ENCODE data around the gene RALY.
A peak's percentile ranks its signal among the peaks of the same experiment; 100 is the strongest.

Gene RALY

DNA sequence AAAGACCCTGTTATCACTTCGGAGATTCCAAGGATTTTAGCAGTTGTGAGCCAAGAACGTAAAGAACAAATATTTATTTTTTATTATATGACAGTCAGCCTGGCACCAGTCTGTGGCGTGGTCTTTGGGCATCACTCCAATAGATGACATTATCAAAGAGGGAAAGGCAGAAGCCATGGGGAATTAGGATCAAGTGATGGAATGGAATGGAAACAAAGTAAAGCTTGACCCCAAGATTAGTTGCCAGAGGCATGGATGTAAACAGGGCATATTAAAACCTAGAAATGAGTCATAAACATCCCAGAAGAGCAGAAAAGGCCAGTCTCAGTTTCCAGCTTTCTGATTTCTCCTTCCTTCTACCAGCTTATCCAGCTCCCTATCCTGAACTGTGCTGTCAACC, 106.9 kb downstream of the RALY start:
- H2AFZ ChIP-seq (ENCODE audit: low read depth, low read length), result no peak overlapping the region
- H3K27me3 ChIP-seq (ENCODE audit: insufficient read depth, low read length), result no peaks in the 10 kb centered on the region
- peaks cover 86% of the 10 kb centered on the region for H3K36me3 ChIP-seq (ENCODE audit: insufficient read depth, low read length)
- no peaks in the 10 kb centered on the region for H3K9me3 ChIP-seq (ENCODE audit: low read length)
- no peaks in the 10 kb centered on the region for H3K4me1 ChIP-seq (ENCODE audit: insufficient read depth, low read length)
- H3K4me3 ChIP-seq (ENCODE audit: low read length), result no peak overlapping the region

DNA sequence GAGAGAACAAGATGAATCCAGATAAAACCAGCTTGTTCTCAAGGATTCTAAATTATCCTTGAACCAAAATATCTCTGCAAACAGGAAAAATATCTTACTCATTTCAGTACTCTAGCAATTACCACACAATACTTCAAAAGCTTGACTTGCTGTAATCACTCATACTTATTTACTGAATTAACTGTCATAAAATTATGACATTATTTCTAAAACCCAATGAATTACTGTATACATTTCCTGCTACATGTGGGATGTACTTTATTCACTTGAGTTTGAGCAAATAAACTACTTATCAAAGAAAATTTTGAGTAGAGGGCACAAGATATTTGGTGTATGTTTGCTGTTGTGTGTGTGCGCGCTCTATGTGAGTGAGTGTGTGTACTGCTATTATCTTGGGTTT, 108.6 kb downstream of the RALY start:
- H3K9me3 ChIP-seq (ENCODE audit: low read length), result no peaks in the 10 kb centered on the region
- H2AFZ ChIP-seq (ENCODE audit: low read depth, low read length), result no peak overlapping the region
- H3K36me3 ChIP-seq (ENCODE audit: insufficient read depth, low read length), result peaks cover 78% of the 10 kb centered on the region
- H3K4me1 ChIP-seq (ENCODE audit: insufficient read depth, low read length), result no peaks in the 10 kb centered on the region
- no peak overlapping the region for H3K4me3 ChIP-seq (ENCODE audit: low read length)
- H3K27me3 ChIP-seq (ENCODE audit: insufficient read depth, low read length), result no peaks in the 10 kb centered on the region

DNA sequence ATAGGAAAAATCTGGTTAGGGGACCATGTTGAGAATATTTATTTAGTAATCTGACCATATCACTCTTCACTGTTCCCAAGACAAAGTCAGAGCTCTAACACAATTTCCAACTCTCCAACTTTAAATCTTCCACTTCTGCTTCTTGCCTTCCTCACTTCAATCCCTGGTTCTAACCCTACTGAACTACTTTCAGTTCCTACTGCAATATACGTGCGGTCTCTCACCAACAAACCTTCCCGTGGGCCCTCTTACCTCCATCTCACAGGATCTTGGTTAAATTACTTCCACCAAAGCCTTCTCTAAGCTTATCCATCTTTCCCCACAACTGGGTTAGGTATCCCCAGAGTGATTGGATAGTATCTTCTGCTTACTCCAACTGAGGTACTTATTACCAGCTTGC, 110.3 kb downstream of the RALY start:
- no peaks in the 10 kb centered on the region for H3K4me1 ChIP-seq (ENCODE audit: insufficient read depth, low read length)
- H3K36me3 ChIP-seq (ENCODE audit: insufficient read depth, low read length), result peaks cover 71% of the 10 kb centered on the region
- no peaks in the 10 kb centered on the region for H3K9me3 ChIP-seq (ENCODE audit: low read length)
- no peaks in the 10 kb centered on the region for H3K27me3 ChIP-seq (ENCODE audit: insufficient read depth, low read length)
- H2AFZ ChIP-seq (ENCODE audit: low read depth, low read length), result no peak overlapping the region
- no peak overlapping the region for H3K4me3 ChIP-seq (ENCODE audit: low read length)

DNA sequence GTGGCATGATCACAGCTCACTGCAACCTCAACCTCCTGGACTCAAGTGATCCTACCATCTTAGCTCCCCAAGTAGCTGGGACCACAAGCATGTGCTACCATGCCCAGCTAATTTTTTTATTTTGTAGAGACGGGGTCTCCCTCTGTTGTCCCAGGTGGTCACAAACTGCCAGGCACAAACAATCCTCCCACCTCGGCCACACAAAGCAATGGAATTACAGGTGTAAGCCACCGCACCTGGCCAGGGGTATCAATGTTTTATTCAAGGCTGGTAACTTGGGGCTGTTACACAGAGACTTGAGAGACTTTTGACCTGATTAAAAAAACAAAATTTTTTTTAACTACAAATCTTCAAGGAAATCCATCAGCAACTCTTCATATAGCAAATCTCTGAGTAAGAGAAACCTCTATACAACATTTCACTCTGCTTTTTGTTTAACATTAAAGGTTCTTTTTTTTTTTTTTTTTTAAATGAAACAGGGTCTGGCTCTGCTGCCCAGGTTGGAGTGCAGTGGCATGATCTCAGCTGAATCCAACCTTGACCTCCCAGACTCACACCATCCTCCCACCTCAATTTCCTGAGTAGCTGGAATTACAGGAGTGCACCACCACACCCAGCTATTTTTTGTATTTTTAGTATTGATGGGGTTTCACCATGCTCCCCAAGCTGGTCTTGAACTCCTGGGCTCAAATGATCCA, 112.4 kb downstream of the RALY start:
- Histone ChIP-seq H3K36me3 (ENCODE audit: insufficient read depth, low read length) (peaks cover 57% of the 10 kb centered on the region), H2AFZ (ENCODE audit: low read depth, low read length) (no peak overlapping the region), H3K4me3 (ENCODE audit: low read length) (no peak overlapping the region), H3K4me1 (ENCODE audit: insufficient read depth, low read length) (peaks cover 11% of the 10 kb centered on the region), H3K27me3 (ENCODE audit: insufficient read depth, low read length) (no peaks in the 10 kb centered on the region), H3K9me3 (ENCODE audit: low read length) (no peaks in the 10 kb centered on the region)

DNA sequence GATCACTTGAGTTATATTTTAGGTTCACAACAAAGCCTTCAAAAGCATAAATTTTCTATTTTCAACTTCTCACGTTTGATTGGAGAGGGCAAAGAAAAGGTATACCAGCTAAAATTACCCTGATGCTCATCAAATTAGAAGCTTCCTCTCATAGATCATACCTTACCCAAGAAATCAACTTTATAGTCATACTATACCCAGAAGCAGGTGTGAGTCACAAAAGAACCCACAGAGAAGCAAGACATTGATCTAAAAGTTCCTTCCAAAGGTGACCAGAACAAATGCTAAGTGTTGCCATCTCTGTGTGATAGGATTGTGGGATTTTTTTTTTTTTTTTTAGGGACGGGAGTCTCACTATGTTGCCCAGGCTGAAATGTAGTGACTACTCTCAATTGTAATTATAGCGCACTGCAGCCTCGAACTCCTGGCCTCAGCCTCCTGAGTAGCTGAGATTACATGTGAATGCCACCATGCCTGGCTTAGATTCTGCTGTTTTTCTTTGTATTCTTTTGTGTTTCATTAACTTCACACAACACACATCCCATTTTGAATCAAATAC, 115.0 kb downstream of the RALY start:
- Histone ChIP-seq H2AFZ (ENCODE audit: low read depth, low read length) (no peak overlapping the region), H3K4me1 (ENCODE audit: insufficient read depth, low read length) (peaks cover 11% of the 10 kb centered on the region), H3K27me3 (ENCODE audit: insufficient read depth, low read length) (no peaks in the 10 kb centered on the region), H3K4me3 (ENCODE audit: low read length) (no peak overlapping the region), H3K9me3 (ENCODE audit: low read length) (no peaks in the 10 kb centered on the region), H3K36me3 (ENCODE audit: insufficient read depth, low read length) (peaks cover 34% of the 10 kb centered on the region)

DNA sequence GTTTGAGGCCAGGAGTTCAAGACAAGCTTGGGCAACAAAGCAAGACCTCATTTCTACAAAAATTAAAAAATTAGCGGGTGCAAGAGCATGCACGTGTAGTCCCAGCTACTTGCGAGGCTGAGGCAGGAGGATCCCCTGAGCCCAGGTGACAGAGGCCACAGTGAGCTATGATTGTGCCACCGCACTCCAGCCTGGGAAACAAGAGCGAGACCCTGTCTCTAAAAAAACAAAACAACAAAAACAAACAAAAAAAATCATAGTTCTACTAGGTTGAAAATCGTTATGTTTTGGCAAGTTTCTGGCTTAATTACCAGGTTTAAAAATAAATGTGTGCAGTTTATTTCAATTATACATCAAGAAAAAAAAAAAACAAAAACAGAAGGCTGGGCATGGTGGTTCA, 115.7 kb downstream of the RALY start:
- H3K4me3 ChIP-seq (ENCODE audit: low read length), result no peak overlapping the region
- H3K27me3 ChIP-seq (ENCODE audit: insufficient read depth, low read length), result no peaks in the 10 kb centered on the region
- peaks cover 28% of the 10 kb centered on the region for H3K36me3 ChIP-seq (ENCODE audit: insufficient read depth, low read length)
- H3K9me3 ChIP-seq (ENCODE audit: low read length), result no peaks in the 10 kb centered on the region
- H2AFZ ChIP-seq (ENCODE audit: low read depth, low read length), result no peak overlapping the region
- peaks cover 11% of the 10 kb centered on the region for H3K4me1 ChIP-seq (ENCODE audit: insufficient read depth, low read length)

DNA sequence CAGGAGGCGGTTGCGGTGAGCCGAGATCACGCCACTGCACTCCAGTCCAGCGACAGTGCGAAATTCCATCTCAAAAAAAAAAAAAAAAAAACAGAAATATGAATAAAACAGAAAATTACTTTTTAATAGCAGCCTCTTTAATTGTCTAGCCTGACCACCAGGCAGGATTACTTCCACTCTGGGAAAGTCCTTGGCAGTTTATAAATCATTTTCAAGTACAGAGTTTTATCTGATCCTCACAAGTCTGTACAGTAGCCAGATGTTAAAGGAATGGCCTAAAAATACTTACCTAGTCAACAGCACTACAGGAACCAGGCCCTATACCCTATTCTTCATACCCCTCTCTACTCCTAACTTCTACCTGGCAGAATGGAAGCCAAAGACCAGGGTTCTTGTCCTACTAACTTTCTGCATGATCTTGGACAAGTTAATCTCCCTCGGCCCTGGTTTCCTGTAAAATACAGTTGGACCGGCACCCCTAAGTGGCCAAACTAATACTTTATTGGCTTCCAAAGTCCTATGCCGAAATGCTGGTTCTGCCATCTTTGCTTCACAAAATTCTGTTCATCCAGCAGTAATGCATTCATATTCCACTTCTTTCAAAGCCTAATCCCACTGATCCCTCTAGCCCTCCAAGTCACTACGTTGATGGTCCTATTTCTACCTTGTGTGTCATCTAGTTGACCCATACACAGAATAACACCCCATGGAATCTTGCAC, 116.5 kb downstream of the RALY start:
- no peaks in the 10 kb centered on the region for H3K27me3 ChIP-seq (ENCODE audit: insufficient read depth, low read length)
- no peak overlapping the region for H2AFZ ChIP-seq (ENCODE audit: low read depth, low read length)
- H3K36me3 ChIP-seq (ENCODE audit: insufficient read depth, low read length), result peaks cover 21% of the 10 kb centered on the region
- peak overlapping the region; percentile 93 for H3K4me3 ChIP-seq (ENCODE audit: low read length)
- no peaks in the 10 kb centered on the region for H3K9me3 ChIP-seq (ENCODE audit: low read length)
- H3K4me1 ChIP-seq (ENCODE audit: insufficient read depth, low read length), result peaks cover 11% of the 10 kb centered on the region

DNA sequence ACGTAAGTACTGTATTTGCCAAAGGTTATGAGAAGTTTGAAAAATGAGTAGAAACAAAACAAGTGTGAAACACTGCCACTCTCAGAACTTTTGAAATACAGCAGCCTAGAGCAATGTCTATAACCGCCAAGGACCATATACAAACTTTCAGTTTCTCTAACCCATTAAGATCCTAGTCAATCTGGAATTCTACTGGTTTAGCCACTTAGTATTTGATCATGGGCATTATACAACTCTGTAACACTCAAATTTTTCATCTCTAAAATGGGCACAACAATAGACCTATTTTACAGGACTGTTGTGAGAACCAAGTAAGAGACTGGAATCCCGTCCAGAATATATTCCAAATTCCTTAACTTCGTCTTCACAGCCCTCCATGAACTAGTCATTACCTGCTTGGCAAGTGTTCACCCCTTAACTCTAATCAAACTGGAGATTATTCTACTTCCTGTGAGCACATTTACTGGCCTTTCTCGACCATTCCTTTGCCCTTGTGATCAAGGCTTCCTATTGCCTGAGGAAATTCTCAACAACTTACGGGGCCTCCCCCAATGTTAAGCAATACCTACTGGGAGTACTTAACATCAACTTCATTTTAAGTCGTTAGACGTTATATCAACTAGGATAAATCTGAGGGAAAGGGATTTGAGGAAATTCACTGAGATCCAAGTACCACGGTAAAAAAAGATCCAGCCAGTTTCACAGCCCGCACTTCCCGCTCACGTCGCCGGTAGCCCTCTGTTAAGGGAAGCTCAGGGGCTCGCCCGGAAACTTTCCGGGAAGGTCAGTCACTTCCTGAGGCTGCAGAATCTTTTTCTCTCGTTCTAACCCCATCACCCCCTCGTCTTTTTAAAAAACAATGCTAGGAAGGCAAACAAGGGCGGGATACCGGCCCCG, 117.3 kb downstream of the RALY start:
- peak overlapping the region; percentile 93 for H3K4me3 ChIP-seq (ENCODE audit: low read length)
- no peaks in the 10 kb centered on the region for H3K27me3 ChIP-seq (ENCODE audit: insufficient read depth, low read length)
- peaks cover 14% of the 10 kb centered on the region for H3K36me3 ChIP-seq (ENCODE audit: insufficient read depth, low read length)
- H2AFZ ChIP-seq (ENCODE audit: low read depth, low read length), result no peak overlapping the region
- peaks cover 11% of the 10 kb centered on the region for H3K4me1 ChIP-seq (ENCODE audit: insufficient read depth, low read length)
- H3K9me3 ChIP-seq (ENCODE audit: low read length), result no peaks in the 10 kb centered on the region

DNA sequence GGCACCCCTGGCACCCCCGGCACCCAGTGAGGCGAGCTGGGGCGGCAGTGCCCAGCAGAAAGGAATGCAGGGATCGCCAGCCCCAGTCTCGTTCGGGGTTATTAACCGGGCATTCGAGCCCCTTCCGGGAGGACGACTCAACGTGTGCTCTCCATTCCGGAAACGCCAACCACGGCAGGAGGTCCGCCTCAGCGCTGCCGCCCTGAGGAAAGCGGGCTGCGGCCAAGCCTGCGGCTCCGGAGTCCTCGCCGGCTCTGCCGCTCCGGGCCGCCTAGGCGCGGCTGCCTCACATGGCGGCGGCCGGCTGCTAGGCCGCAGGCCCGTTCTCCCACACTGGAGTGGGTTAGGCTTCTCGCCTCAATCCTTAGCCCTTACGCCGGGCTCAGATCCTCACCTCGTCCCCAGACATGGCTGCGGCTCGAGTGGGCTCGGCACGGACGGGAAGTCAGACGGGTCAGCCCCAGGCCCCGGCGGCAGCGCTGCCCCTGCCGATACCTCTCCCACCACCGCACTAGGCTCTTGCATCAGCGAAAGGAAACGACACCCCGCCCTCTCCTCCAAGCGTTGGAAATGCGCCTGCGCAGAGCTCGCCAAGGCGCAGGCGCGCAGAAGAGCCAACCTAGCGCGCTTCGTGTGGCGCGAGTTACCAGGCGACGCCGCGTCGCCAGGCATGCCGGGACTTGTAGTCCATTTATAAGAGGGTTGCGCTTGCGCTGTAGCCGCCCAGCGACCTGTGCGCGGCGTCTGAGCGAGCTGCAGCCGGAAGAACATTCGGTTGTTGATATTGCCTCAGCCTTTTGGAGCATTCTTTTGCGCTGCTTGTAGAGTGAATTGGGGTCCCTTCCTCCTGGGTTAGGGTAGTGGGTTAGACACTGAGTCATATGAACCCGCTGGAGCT, 118.2 kb downstream of the RALY start, which contains the start of gene EIF2S2:
EIF2S2 (minus strand) TSS at position 542 of the 898 bp plus-strand sequence; CDS start at position 409, 133 bp downstream.
- Histone ChIP-seq H3K36me3 (ENCODE audit: insufficient read depth, low read length) (peaks cover 9% of the 10 kb centered on the region), H3K27me3 (ENCODE audit: insufficient read depth, low read length) (no peaks in the 10 kb centered on the region), H2AFZ (ENCODE audit: low read depth, low read length) (peak within 1 kb of the TSS; percentile 88), H3K4me1 (ENCODE audit: insufficient read depth, low read length) (peaks cover 11% of the 10 kb centered on the region), H3K4me3 (ENCODE audit: low read length) (peak within 1 kb of the TSS; percentile 93), H3K9me3 (ENCODE audit: low read length) (no peaks in the 10 kb centered on the region)

DNA sequence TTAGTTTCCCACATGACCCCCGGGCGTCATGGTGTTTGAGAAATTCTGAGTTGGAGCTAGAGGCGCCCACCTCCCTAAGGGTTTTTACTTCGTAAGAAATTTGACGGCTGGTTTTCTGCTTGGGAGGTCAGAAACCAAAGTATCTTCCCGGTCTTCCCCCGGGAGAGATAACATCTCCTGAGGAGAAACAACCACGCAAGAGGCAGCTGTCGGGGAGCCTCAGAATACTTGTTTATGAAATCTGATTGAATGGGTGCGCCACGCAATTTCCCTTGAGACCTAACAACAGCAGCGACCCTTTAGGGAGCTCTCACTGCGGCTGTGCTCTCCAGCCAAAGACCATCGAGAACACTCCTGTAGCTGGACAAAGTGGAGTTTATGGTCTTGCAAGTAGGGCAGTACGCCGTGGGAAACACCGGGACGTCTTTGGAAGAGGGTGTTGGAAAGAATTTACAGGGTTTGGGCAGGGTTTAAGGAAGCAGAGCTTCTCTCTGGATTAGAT, 118.9 kb downstream of the RALY start:
- peak overlapping the region; percentile 93 for H3K4me3 ChIP-seq (ENCODE audit: low read length)
- H3K9me3 ChIP-seq (ENCODE audit: low read length), result no peaks in the 10 kb centered on the region
- peak overlapping the region; percentile 88 for H2AFZ ChIP-seq (ENCODE audit: low read depth, low read length)
- H3K36me3 ChIP-seq (ENCODE audit: insufficient read depth, low read length), result peaks cover 9% of the 10 kb centered on the region
- H3K4me1 ChIP-seq (ENCODE audit: insufficient read depth, low read length), result peaks cover 11% of the 10 kb centered on the region
- no peaks in the 10 kb centered on the region for H3K27me3 ChIP-seq (ENCODE audit: insufficient read depth, low read length)

DNA sequence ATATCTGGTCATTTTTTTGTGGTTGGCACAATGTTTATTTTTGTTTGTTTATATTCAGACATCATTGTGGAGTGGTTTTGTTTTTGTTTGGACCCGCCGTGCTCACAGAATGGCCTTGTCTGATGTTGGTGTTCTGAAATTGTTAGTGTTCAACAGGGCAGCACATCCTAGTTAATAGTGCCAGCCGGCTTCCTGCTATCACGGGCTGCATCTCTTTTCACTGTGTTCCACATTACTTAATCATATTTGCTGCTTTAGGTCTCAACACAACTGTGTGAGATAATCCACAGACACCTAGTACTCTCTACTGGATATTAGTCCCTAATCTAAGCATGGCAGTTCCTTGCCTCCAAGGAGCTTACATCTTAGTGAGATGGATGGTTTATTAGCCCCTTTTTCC, 121.1 kb downstream of the RALY start:
- H3K9me3 ChIP-seq (ENCODE audit: low read length), result no peaks in the 10 kb centered on the region
- peaks cover 11% of the 10 kb centered on the region for H3K4me1 ChIP-seq (ENCODE audit: insufficient read depth, low read length)
- H3K36me3 ChIP-seq (ENCODE audit: insufficient read depth, low read length), result no peaks in the 10 kb centered on the region
- H3K27me3 ChIP-seq (ENCODE audit: insufficient read depth, low read length), result no peaks in the 10 kb centered on the region
- no peak overlapping the region for H3K4me3 ChIP-seq (ENCODE audit: low read length)
- H2AFZ ChIP-seq (ENCODE audit: low read depth, low read length), result no peak overlapping the region

DNA sequence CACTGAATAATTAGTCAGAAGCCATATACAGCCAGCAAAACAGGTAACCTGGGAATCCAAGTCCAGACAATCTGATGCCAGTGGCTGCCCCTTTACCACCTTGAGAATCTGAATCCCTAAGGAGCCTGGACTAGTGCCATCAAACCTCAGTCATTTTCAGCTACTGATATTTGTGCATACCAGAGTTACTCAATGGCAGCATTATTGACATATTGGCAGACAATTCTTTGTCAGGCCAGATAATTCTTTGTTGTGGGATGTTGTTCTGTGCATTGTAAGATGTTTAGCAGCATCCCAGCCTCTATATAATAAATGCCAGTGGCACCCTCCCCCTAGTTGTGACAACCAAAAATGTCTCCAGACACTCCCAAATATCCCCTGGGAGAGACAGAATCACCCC, 121.5 kb downstream of the RALY start:
- Histone ChIP-seq H3K9me3 (ENCODE audit: low read length) (no peaks in the 10 kb centered on the region), H2AFZ (ENCODE audit: low read depth, low read length) (no peak overlapping the region), H3K36me3 (ENCODE audit: insufficient read depth, low read length) (no peaks in the 10 kb centered on the region)

More for the DNA sequence above, 121.5 kb downstream of the RALY start:
- Histone ChIP-seq H3K27me3 (ENCODE audit: insufficient read depth, low read length) (no peaks in the 10 kb centered on the region), H3K4me3 (ENCODE audit: low read length) (no peak overlapping the region), H3K4me1 (ENCODE audit: insufficient read depth, low read length) (peaks cover 8% of the 10 kb centered on the region)

Data from neuron (in vitro differentiated cells).